GM23338 (cell line): ENCODE measurements around the gene NF1. TPM values are rescaled to one million over a fixed set of nuclear protein-coding genes. Genes with fewer than 3 reads are reported as not detected.
A peak's percentile ranks its signal among the peaks of the same experiment; 100 is the strongest.

Source experiments
- ATAC-seq: fragments of 200-7000 bp; cut with Tn5 transposase; 3 replicates; pipeline ENCODE4 v1.9.1; 2020
- DNase-seq: peaks from one replicate; pipeline ENCODE4 v3.0.0-alpha.2; 2015; ENCODE audit warnings: low spot score
- H2AFZ ChIP-seq: fragments of 200-600 bp; sonication (generic); 2 replicates; pipeline ENCODE4 v1.8.0; 2016; ENCODE audit warnings: antibody characterized with exemption, mild to moderate bottlenecking, moderate library complexity
- H3F3A ChIP-seq: fragments of 200-600 bp; sonication (generic); replicated peaks from 2 replicates; pipeline ENCODE4 v1.8.0; 2017; ENCODE audit warnings: antibody characterized with exemption, mixed run types, low read depth
- H3K27ac ChIP-seq: fragments of 200-600 bp; sonication (generic); 2 replicates; pipeline ENCODE4 v1.6.1; 2016; ENCODE audit warnings: low read depth
- H3K27me3 ChIP-seq: fragments of 200-600 bp; sonication (generic); 2 replicates; pipeline ENCODE4 v1.8.0; 2016; ENCODE audit warnings: mild to moderate bottlenecking, mixed run types, moderate library complexity; ENCODE audit not compliant: insufficient read depth
- H3K36me3 ChIP-seq: fragments of 200-600 bp; sonication (generic); 2 replicates; pipeline ENCODE4 v1.8.0; 2016; ENCODE audit warnings: mild to moderate bottlenecking; ENCODE audit not compliant: insufficient read depth
- H3K4me1 ChIP-seq: fragments of 200-600 bp; sonication (generic); 2 replicates; pipeline ENCODE4 v1.8.0; 2016; ENCODE audit warnings: mild to moderate bottlenecking, moderate library complexity; ENCODE audit not compliant: insufficient read depth
- H3K4me2 ChIP-seq: fragments of 200-600 bp; sonication (generic); 2 replicates; pipeline ENCODE4 v1.7.1; 2017; ENCODE audit warnings: mixed run types
- H3K4me3 ChIP-seq: fragments of 200-600 bp; sonication (generic); 2 replicates; pipeline ENCODE4 v1.6.1; 2016; ENCODE audit warnings: mixed run types
- H3K79me2 ChIP-seq: fragments of 200-600 bp; sonication (generic); replicated peaks from 2 replicates; pipeline ENCODE4 v1.8.0; 2017; ENCODE audit warnings: mild to moderate bottlenecking; ENCODE audit not compliant: insufficient read depth
- H3K9me2 ChIP-seq: fragments of 200-600 bp; sonication (generic); 2 replicates; pipeline ENCODE4 v1.8.0; 2017; ENCODE audit not compliant: insufficient read depth
- H4K20me1 ChIP-seq: fragments of 200-600 bp; sonication (generic); replicated peaks from 2 replicates; pipeline ENCODE4 v1.8.0; 2017; ENCODE audit warnings: mild to moderate bottlenecking; ENCODE audit not compliant: insufficient read depth
- H3K27ac Mint-ChIP-seq: 2 replicates; pipeline ENCODE4 v1.8.0; 2020; ENCODE audit warnings: inconsistent platforms, mild to moderate bottlenecking, moderate library complexity, mixed read lengths
- H3K27me3 Mint-ChIP-seq: 3 replicates; pipeline ENCODE4 v1.8.0; 2022; ENCODE audit warnings: low read depth, mild to moderate bottlenecking, moderate library complexity, mixed read lengths, inconsistent platforms; ENCODE audit not compliant: insufficient read depth, poor library complexity
- H3K36me3 Mint-ChIP-seq: 3 replicates; pipeline ENCODE4 v1.8.0; 2021; ENCODE audit warnings: low read depth, mild to moderate bottlenecking, inconsistent platforms, moderate library complexity, mixed read lengths
- H3K4me1 Mint-ChIP-seq: 3 replicates; pipeline ENCODE4 v1.8.0; 2020; ENCODE audit warnings: mild to moderate bottlenecking, inconsistent platforms, mixed read lengths
- H3K4me3 Mint-ChIP-seq: 3 replicates; pipeline ENCODE4 v1.8.0; 2021; ENCODE audit warnings: moderate library complexity, mild to moderate bottlenecking, inconsistent platforms, mixed read lengths
- H3K9me3 Mint-ChIP-seq: 3 replicates; pipeline ENCODE4 v1.8.0; 2020; ENCODE audit warnings: moderate library complexity, mild to moderate bottlenecking, inconsistent platforms, mixed read lengths
- CREB1 ChIP-seq: fragments of 250-450 bp; sonication (Bioruptor Pico); IDR thresholded peaks from 2 replicates; pipeline ENCODE4 v1.5.0; 2020; ENCODE audit warnings: low read depth, mild to moderate bottlenecking, moderate library complexity
- JUNB ChIP-seq: IDR thresholded peaks from one replicate; pipeline ENCODE4 v1.6.1; 2016; ENCODE audit warnings: antibody characterized with exemption; ENCODE audit not compliant: unreplicated experiment
- NANOG ChIP-seq: IDR thresholded peaks from 2 replicates; pipeline ENCODE4 v1.6.1; 2016; ENCODE audit warnings: antibody characterized with exemption, borderline replicate concordance
- POLR2AphosphoS5 ChIP-seq: IDR thresholded peaks from 2 replicates; pipeline ENCODE4 v1.6.1; 2016; ENCODE audit warnings: antibody characterized with exemption, low read depth
- ZNF462 ChIP-seq: fragments of 250-450 bp; sonication (Bioruptor Pico); IDR thresholded peaks from 2 replicates; pipeline ENCODE4 v1.5.0; 2020; ENCODE audit warnings: mild to moderate bottlenecking, moderate library complexity
- polyA plus RNA-seq: library from polyadenylated mRNA; unstranded; fragments of >200 nt; fragmentation: Nextera tagmentation; extraction: Ambion mirVana; gene quantifications from 2 replicates; pipeline ENCODE4 v1.2.1, GENCODE V29; 2016
- total RNA-seq: library from RNA; depleted of rRNA; stranded (reverse); fragments of >200 nt; shearing (Covaris generic); gene quantifications from 2 replicates; pipeline ENCODE4 v1.2.3, GENCODE V29; 2014
- TF ChIP-seq, protein P1 (sequence below): IDR thresholded peaks from 2 replicates; pipeline ENCODE4 v1.6.1; 2016; ENCODE audit warnings: antibody characterized with exemption

Gene NF1
- total and polyA plus RNA-seq, 2 experiments from 2014 or later, result 16.3 to 49.7 TPM

GRCh38 chr17:31369266-31369665 lies 274.5 kb downstream of the NF1 start:
- no peaks in the 10 kb centered on the region for H3K9me2 ChIP-seq
- H3K4me2 ChIP-seq, result no peak overlapping the region
- no peaks in the 10 kb centered on the region for H3K79me2 ChIP-seq
- H3F3A ChIP-seq, result no peaks in the 10 kb centered on the region
- Mint-ChIP-seq H3K36me3 (no peaks in the 10 kb centered on the region), H3K4me1 (peaks cover 9% of the 10 kb centered on the region; the same call in 2 of the 3 replicates), H3K9me3 (no peaks in the 10 kb centered on the region), H3K4me3 (no peak overlapping the region), H3K27ac (peak overlapping the region; percentile 68; the same call in 1 of the 2 replicates), H3K27me3 (no peaks in the 10 kb centered on the region)
- H3K4me3 ChIP-seq, result no peak overlapping the region
- no peak overlapping the region for H2AFZ ChIP-seq
- peaks cover 5% of the 10 kb centered on the region; the same call in 1 of the 2 replicates for H3K4me1 ChIP-seq
- ATAC-seq (no peak), DNase-seq (no peak)
- H3K27ac ChIP-seq, result 0 out of 2 replicates have a peak overlapping the region, but pooled peaks have one; percentile 7
- TF ChIP-seq POLR2AphosphoS5, result no peak
- TF ChIP-seq, protein P1, sequence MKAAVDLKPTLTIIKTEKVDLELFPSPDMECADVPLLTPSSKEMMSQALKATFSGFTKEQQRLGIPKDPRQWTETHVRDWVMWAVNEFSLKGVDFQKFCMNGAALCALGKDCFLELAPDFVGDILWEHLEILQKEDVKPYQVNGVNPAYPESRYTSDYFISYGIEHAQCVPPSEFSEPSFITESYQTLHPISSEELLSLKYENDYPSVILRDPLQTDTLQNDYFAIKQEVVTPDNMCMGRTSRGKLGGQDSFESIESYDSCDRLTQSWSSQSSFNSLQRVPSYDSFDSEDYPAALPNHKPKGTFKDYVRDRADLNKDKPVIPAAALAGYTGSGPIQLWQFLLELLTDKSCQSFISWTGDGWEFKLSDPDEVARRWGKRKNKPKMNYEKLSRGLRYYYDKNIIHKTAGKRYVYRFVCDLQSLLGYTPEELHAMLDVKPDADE, result no peak
- no peak for TF ChIP-seq NANOG
- no peak for TF ChIP-seq CREB1 (CRISPR knock-in tag)
- TF ChIP-seq ZNF462 (CRISPR knock-in tag), result no peak
- no peak for TF ChIP-seq JUNB
- H3K36me3 ChIP-seq, result no peaks in the 10 kb centered on the region
- no peaks in the 10 kb centered on the region for H4K20me1 ChIP-seq
- no peaks in the 10 kb centered on the region for H3K27me3 ChIP-seq
